Psoas muscle (tissue), 8 donors: ENCODE data around the gene NTRK2. TPM values are rescaled to one million over a fixed set of nuclear protein-coding genes. Genes with fewer than 3 reads are reported as not detected.

Source experiments
- ATAC-seq, 4 donors: fragments of 200-7000 bp; cut with Tn5 transposase; one replicate each; pipeline ENCODE4 v1.9.1; 2020; ENCODE audit warnings: moderate library complexity in 3 of 4, mild to moderate bottlenecking in 2 of 4
- DNase-seq, 2 donors: peaks; one replicate each; pipeline ENCODE4 v3.0.0-alpha.2; 2020
- H3K27ac ChIP-seq: fragments of 200-600 bp; one replicate; pipeline ENCODE4 v1.8.0; 2022
- H3K27me3 ChIP-seq, 3 donors: fragments of 200-600 bp in 1 of 3; one replicate each; pipeline versions ENCODE4 v1.6.1 to v1.8.0; 2013 to 2022; ENCODE audit warnings: low read length in 2 of 3, mild to moderate bottlenecking in 2 of 3, moderate library complexity in 1 of 3; ENCODE audit not compliant: insufficient read depth in 3 of 3
- H3K36me3 ChIP-seq, 2 donors: fragments of 200-600 bp in 1 of 2; one replicate each; pipeline versions ENCODE4 v1.6.1 to v1.8.0; 2013 to 2022; ENCODE audit warnings: low read depth in 1 of 2, mild to moderate bottlenecking in 1 of 2, moderate library complexity in 1 of 2; ENCODE audit not compliant: insufficient read depth in 1 of 2
- H3K4me1 ChIP-seq: fragments of 200-600 bp; one replicate; pipeline ENCODE4 v1.8.0; 2022
- H3K4me3 ChIP-seq: fragments of 200-600 bp; one replicate; pipeline ENCODE4 v1.8.0; 2022; ENCODE audit warnings: mild to moderate bottlenecking
- H3K9me3 ChIP-seq: fragments of 200-600 bp; one replicate; pipeline ENCODE4 v1.8.0; 2022
- CTCF ChIP-seq: fragments of 200-600 bp; IDR thresholded peaks from one replicate; pipeline ENCODE4 v1.8.0; 2022; ENCODE audit warnings: antibody characterized with exemption
- WGBS, 3 donors: extraction: QIAGEN DNeasy Blood & Tissue Kit; methylation state at CpG; one replicate each; pipeline versions ENCODE4 v1.1.6 to v1.1.7; 2013; 5-methylcytosine and 5-hydroxymethylcytosine counted together
- intact Hi-C, 2 donors: fragments of 100-400 bp; cut with DNase I; formaldehyde crosslinking; loops; one replicate each; pipeline versions ENCODE4 v1.11.0 to v1.14.2; 2022
- polyA plus RNA-seq, 3 donors: library from polyadenylated mRNA; stranded (reverse); fragments of 200-250 nt; gene quantifications; one replicate each; pipeline ENCODE4 v1.2.3, GENCODE V29; 2013
- total RNA-seq, 4 donors: library from RNA; stranded (reverse); fragmentation: NEBNext Ultra II Directional in 2 of 4; extraction: Animal tissue kit (Norgen Biotek cat#: 25700) in 2 of 4; gene quantifications; one replicate each; pipeline versions ENCODE4 v1.2.1 to v1.2.4, GENCODE V29; 2021 to 2023
- donor health status: healthy with polysubstance abuse.
- donor health status: DM: no; HTN: no; CAD: no; lungs with moderate emphysema.
- donor health status: Bipolar disorder and iron deficiency.
- donor health status: healthy.
- donor health status: DM: yes; HTN: yes; CAD: no.
- donor health status: DM: no; HTN: no; CAD: no.
- donor health status: DM: no; HTN: no; CAD: no.
- donor health status: DM: yes; HTN: yes; CAD: no.

The NTRK2 gene
- total and polyA plus RNA-seq, 7 donors: 0.46 to 3.6 (median 1.4) TPM

- TF ChIP-seq CTCF: no peak
- Histone ChIP-seq H3K27ac (peak overlapping the region; percentile 11), H3K4me3 (no peak overlapping the region), H3K9me3 (no peaks in the 10 kb centered on the region), H3K27me3 (no peaks in the 10 kb centered on the region), H3K36me3 (no peaks in the 10 kb centered on the region), H3K4me1 (peaks cover 20% of the 10 kb centered on the region)
- DNase-seq (peak in 1 of 2 donors; percentile 22), ATAC-seq (peak; percentile 60 to 91 (median 81))
- intact Hi-C loops: no loop called here
- 40 to 52% (median 42%) methylated on average over 10 of the region's 10 CpGs for WGBS, 3 donors
These were observed 182.5 kb downstream of the NTRK2 start for GRCh38 chr9:84851935-84852585.

- intact Hi-C loops: no loop called here
- peaks cover 20% of the 10 kb centered on the region for H3K4me1 ChIP-seq
- no peaks in the 10 kb centered on the region for H3K27me3 ChIP-seq
- TF ChIP-seq CTCF: no peak
- 10 to 30% (median 13%) methylated on average over 1 of the region's 1 CpG for WGBS, 3 donors
- no peak overlapping the region for H3K4me3 ChIP-seq
- H3K36me3 ChIP-seq: no peaks in the 10 kb centered on the region
- peak overlapping the region; percentile 11 for H3K27ac ChIP-seq
- DNase-seq (no peak), ATAC-seq (peak in 3 of 4 donors; percentile 47 to 56 (median 48))
- H3K9me3 ChIP-seq: no peaks in the 10 kb centered on the region
These were observed 183.2 kb downstream of the NTRK2 start for GRCh38 chr9:84852617-84853301.

- Histone ChIP-seq H3K27me3 (no peaks in the 10 kb centered on the region), H3K27ac (peak overlapping the region; percentile 15), H3K4me1 (peaks cover 20% of the 10 kb centered on the region), H3K9me3 (no peaks in the 10 kb centered on the region), H3K36me3 (no peaks in the 10 kb centered on the region), H3K4me3 (no peak overlapping the region)
- DNase-seq (no peak), ATAC-seq (peak; percentile 21 to 68 (median 46))
- intact Hi-C loops: no loop called here
- TF ChIP-seq CTCF: no peak
- 42 to 56% (median 48%) methylated on average over 4 of the region's 4 CpGs for WGBS, 3 donors
These were observed 186.7 kb downstream of the NTRK2 start for GRCh38 chr9:84856181-84856632.

- intact Hi-C loops: no loop called here
- ATAC-seq: peak in 1 of 4 donors; percentile 47
- H3K27ac ChIP-seq: peak overlapping the region; percentile 15
These were observed 187.7 kb downstream of the NTRK2 start for GRCh38 chr9:84857211-84857610.

More at GRCh38 chr9:84857211-84857610, 187.7 kb downstream of the NTRK2 start:
- 33 to 49% (median 37%) methylated on average over 1 of the region's 1 CpG for WGBS, 3 donors
- Histone ChIP-seq H3K27me3 (no peaks in the 10 kb centered on the region), H3K36me3 (no peaks in the 10 kb centered on the region), H3K9me3 (no peaks in the 10 kb centered on the region), H3K4me3 (no peak overlapping the region), H3K4me1 (peaks cover 13% of the 10 kb centered on the region)
- DNase-seq: no peak
- TF ChIP-seq CTCF: no peak
